Measurements from ENCODE around the gene C6orf136.

Gene C6orf136

DNA sequence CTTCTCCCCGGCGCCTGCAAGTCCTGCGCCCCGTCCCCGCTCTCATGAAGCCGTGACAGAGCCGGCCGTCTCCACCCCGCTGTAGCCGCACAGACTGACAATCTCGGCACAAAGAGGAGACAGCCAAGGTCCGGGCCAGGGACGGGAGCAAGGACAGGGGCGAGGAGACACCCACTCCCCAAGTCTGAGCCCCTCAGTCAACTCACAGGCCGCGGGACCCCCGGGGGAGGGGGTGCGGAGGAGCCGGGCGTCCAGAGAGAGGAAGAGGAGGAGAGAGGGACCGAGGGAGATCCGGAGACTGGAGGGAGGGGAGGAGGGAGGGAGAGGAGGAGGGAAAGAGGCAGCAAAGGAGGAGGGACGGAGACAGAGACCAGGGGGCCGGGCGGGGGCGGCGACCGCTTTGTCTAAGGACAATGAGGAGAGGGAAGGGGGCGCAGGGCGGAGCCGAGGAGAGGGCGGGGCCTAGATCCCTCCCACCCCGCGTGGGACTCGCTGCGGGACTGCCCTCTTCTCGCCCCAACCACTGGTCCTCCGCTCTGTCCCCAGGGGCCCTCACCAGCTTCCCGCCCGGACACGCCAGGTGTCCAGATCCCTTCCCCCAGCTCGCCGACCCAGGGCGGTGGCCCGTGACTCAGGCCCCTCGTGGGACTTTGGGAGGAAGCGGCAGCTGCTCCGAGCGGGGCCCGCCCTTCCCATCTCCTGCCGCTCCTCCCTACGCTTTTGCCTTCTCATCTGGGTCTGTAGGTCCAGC is 40.1 kb downstream of the C6orf136 start:
- DNase-seq = peak; percentile 49 to 79 (median 71)

DNA sequence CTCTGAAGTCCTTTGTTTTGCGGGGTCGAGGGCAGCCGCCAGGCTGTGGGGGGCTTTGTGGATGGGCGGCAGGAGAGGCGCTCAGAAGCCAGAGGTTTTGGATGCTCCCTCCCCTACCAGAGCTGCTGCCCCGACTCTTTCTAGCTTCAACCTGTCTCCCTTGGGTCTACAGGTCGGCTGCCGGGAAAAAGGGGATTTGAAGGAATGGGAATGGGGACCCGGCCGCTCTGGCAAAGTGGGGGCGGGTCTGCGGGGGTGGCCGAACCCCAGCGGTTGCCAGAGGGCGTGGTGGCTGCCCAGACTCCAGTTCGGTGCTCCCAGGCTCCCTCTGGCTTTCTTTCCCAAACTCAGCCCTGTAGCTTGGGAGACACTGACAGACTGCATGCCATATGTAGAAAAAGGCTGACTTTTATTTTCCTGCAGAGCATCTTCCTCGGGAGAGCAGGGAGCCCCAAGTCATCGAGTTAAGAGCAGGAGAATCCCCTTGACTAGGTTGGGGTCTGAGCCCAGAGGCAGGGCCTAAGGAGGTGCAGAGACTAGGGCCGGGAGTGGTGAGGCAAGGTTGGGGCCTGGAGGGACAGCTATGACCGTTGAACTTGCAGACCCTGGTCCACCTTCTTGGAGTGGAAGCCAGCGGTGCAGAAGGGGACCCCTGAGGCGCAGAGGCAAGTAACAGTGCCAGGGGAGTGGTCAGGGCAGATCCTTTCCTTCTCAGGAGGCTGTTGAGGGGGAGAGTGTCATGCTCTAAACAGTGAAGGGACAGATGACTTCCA is 40.9 kb downstream of the C6orf136 start:
- DNase-seq = no peak

DNA sequence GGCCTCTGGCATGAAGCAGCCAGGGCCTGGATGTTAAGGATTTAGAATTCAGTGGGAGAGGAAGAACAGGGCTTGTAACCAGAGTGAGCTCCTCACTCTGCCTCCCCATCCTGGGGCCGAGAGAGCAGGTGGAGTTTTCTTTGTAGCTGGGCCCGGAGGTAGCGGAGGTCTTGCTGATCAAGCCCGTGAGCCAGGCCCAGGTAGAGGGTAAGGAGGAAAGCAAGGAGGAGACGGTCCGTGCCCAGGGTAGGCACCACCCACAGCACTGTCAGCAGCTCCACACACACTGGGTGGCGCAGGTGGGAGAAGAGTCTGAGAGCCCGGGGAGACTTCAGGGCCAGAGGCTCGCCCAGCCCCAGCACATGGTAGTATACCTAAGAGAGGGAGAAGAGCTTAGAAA is 41.6 kb downstream of the C6orf136 start:
- no peak for DNase-seq

DNA sequence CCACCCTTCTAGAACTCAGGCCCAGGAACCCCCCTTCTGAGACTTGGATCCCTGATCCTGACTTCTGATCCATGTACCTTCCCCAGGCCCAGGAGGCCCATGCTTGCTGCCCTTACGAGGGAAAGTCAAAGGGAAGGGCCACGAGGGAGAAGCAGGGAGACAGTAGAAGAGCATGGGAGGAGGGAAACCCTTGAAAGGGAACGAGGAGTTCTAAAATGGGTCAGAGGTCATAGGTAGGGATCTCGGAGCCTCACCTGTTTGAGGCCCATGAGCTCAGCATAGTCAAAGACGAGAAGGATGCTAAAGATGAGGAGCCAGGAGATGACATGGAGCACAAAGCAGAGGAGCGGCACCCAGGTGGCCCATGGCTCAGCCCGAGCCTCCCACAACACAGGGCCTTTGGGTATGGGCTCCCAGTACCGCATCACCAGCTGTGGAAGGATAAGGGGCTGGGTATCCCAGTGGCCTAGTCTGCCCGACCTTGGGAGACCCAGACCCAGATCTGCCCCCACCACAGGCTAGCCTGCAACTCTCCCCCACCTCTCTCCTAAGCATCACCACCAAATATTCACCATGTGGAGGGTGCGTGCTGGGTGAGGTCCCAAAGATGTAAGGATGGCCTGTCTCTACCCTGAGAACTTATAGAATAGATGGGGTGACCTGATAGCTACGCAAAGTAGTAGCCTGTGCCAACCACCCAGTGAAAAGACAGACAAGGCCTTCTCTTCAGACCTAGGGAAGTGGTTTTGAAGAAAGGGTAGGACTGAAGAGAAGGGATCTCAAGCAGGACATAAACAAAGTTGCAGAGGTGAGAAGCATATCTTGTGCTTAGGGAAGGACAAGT is 42.3 kb downstream of the C6orf136 start:
- no peak for DNase-seq

DNA sequence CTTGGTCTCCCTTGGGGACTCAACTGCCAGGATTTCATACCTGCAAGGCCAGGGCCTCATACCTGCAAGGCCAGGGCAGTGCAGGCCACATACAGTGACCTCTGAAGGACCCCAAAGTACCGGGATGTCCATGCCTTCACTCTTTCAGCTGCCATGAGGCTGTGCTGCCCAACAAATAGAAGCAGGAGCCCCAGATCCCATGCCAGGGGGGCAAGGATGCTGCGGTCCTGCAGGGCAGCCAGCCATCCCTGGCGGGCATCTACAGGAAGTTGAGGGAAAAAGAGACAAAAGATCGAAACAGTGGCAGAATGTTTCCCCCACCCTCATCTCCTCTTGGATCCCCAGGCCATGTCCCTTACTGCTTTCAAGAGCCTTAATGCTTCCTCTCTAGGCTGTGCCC is 43.1 kb downstream of the C6orf136 start:
- no peak for DNase-seq

DNA sequence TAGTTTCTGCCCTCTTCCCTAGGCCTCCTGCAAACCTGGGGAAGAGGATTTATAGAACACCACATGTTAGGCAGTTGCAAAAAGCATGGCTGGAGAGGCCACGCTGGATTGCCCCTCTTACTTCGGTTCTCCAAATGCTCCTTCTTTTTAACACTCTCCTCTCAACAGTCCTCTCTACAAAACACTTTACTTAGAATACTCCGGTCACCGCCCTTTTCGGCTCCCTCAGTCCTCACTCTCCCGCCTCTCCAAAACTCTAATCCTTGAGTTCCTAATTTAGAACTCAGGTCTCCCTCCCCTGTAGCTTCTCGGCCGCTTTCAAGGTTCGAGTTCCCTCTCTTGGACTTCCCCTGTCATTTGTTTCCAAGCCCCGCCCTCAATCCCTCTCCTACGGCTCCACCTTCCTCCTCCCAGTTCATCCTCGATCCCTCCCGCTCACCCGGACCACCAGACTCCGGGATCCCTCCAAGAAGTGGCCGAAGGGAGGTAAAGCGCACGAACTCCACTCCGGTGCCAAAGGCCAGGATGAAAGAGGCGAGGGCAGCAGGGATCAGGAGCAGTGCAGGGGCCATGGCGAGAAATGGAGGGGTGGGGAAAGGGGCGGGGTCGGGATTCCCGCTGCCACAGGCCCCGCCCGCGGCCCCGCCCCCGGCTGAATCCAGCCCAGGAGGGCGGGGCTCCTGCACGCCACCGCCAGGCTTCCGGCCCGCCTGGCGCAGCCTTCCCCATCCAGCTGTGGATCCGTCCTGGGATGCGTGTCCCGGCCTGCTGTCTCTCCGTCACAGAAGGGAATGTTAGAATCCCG is 43.7 kb downstream of the C6orf136 start, which contains the start of gene NRM:
Gene NRM, minus strand, starts transcription at position 582 of the 805 bp plus-strand sequence. Its CDS starts 10 bp downstream, at position 572.
- peak; percentile 51 to 76 (median 62) for DNase-seq

DNA sequence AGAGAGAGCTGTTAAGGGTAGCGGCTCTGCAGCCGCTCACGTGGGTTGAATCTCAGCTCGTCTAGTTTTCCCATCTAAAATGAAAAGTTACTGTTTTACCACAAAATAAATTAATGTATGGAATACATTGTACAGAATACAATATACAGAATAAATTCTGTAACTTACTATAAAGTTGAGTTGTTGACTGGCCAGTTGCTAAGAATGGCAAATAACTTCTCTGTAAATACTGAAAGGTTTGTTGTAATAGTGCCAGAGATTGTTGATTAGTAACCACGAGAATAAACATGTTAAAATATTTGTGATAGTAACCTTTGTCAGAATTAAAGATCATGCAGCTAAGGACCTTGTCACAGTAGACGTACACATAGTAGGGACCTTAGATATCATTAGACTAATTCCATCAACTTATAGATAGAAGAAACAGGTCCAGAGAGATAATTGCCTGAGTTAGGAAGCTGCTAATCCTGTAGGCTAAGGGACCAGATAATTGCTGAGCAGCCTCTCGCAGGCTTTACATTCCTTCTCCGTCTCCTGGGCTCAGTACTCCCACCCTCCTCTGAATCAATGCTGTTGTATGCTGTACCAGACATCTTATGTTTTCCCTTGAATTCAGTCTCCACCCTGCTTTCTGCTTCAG is 44.4 kb downstream of the C6orf136 start:
- no peak for DNase-seq

DNA sequence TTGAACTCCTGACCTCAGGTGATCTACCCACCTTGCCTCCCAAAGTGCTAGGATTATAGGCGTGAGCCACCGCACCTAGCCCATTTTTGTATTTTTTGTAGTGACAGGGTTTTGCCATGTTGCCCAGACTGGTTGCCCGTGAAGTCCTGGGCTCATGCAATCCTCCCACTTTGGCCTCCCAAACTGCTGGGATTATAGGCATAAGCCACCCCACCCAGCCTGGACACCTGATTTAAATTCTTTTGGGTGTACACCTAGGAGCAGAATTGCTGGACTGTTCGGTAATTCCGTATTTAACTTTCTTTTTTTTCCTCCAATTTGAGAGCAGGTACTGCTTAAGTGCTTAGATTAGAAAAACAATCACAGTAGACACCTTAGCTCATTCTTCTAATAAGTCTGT is 49.5 kb downstream of the C6orf136 start:
- DNase-seq = no peak

DNA sequence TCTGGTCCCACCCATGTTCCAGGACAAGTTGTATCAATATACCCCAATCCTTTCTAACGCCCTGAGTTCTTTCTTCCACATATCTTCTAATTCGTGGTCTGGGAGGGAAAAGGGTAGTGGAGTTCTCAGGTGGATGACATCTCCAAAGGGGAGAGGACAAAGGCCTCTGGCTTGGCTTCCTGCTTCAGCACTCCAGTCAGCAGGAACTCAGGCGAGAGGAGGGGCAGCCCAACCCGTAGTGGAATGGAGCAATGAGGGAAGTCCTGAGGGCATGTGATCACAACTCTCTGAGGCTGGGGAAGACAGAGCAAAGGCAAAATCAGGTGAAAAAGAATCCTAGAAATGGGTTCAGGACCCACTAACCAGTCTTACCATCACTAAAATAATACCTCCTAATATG is 53.4 kb downstream of the C6orf136 start:
- DNase-seq = no peak
